Retinal pigment epithelial cell (primary cell): ENCODE results near the gene EDRF1.
"Not testable (repeated sequence)": the region's sequence is repeated elsewhere in the genome, so short reads cannot be mapped to it uniquely, and the experiment has no call there.

Experiments
- DNase-seq: peaks from one replicate; pipeline ENCODE4 v3.0.0-alpha.2; 2010; ENCODE audit warnings: low read depth
- H3K4me3 ChIP-seq: 2 replicates; pipeline ENCODE4 v1.5.1; 2011; ENCODE audit warnings: mild to moderate bottlenecking, low read length, control low read depth, moderate library complexity
- CTCF ChIP-seq: conservative IDR thresholded peaks from 2 replicates; pipeline ENCODE4 v1.5.1; 2011; ENCODE audit warnings: low read depth, low read length, control low read depth, inconsistent platforms

The EDRF1 gene

DNA sequence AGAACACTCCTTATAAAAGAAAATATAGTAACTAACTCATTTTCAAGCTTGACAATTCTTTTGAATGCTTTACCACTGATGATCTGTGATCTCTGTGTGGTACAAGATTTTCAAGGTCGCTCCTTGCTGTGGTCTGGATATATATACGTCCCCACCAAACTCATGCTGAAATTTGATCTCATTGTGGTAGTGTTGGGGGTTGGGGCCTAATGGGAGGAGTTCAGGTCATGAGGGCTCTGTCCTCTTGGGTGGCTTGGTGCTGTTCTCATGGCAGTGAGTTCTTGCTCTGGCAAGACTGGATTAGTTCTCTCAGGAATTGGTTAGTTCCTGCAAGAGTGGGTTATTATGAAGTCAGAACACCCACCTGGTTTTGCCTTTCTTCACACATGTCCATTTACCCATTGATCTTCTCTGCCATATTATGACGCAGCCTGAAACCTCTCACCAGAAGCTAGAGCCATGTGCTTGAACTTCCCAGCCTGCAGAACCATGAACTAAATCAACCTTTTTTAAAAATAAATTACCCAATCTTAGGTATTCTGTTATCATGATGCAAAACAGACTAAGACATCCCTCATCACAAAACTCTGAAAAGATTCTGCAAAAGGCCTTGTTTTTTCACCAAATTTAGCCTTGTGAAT is 8.3 kb upstream of the EDRF1 start:
- no peak overlapping the region for H3K4me3 ChIP-seq
- no peak for TF ChIP-seq CTCF
- no peak for DNase-seq

DNA sequence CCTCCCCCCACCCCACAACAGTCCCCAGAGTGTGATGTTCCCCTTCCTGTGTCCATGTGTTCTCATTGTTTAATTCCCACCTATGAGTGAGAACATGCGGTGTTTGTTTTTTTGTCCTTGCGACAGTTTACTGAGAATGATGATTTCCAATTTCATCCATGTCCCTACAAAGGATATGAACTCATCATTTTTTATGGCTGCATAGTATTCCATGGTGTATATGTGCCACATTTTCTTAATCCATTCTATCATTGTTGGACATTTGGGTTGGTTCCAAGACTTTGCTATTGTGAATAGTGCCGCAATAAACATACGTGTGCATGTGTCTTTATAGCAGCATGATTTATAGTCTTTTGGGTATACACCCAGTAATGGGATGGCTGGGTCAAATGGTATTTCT is 4.8 kb upstream of the EDRF1 start:
- DNase-seq, H3K4me3 ChIP-seq: not testable (repeated sequence)

- TF ChIP-seq CTCF = no peak
- DNase-seq = no peak
- peak overlapping the region; percentile 84 for H3K4me3 ChIP-seq
Measured at GRCh38 chr10:125720002-125720382, 483 bp downstream of the EDRF1 start.

GRCh38 chr10:125721035-125721434 is 1.5 kb downstream of the EDRF1 start:
- no peak overlapping the region for H3K4me3 ChIP-seq
- no peak for DNase-seq
- no peak for TF ChIP-seq CTCF

GRCh38 chr10:125722811-125723210 is 3.3 kb downstream of the EDRF1 start:
- H3K4me3 ChIP-seq = no peak overlapping the region
- DNase-seq = no peak
- TF ChIP-seq CTCF = no peak

- DNase-seq = no peak
- no peak for TF ChIP-seq CTCF
- no peak overlapping the region for H3K4me3 ChIP-seq
Measured at GRCh38 chr10:125726914-125727313, 7.4 kb downstream of the EDRF1 start.

GRCh38 chr10:125727436-125727835 is 7.9 kb downstream of the EDRF1 start:
- no peak for TF ChIP-seq CTCF
- DNase-seq = no peak
- H3K4me3 ChIP-seq = no peak overlapping the region

GRCh38 chr10:125734148-125734547 is 14.6 kb downstream of the EDRF1 start:
- H3K4me3 ChIP-seq = no peak overlapping the region
- DNase-seq = no peak
- TF ChIP-seq CTCF = no peak
